HepG2 (cell line): ENCODE data around the gene SLC50A1.

Experiments
- HNRNPK ChIP-seq: fragments of 200-400 bp; formaldehyde crosslinking; IDR thresholded peaks from 2 replicates; pipeline ENCODE4 v1.6.1; 2018; ENCODE audit warnings: low read length, low read depth, moderate library complexity, mild to moderate bottlenecking; ENCODE audit not compliant: poor library complexity, severe bottlenecking
- JUND ChIP-seq: sonication (generic); formaldehyde crosslinking; IDR thresholded peaks from 2 replicates; pipeline ENCODE4 v1.8.0; 2022; ENCODE audit warnings: mild to moderate bottlenecking, missing genetic modification reagents
- PHF20 ChIP-seq: sonication (generic); formaldehyde crosslinking; IDR thresholded peaks from 2 replicates; pipeline ENCODE4 v1.5.0; 2020; ENCODE audit warnings: mild to moderate bottlenecking, missing genetic modification reagents
- POLR2A ChIP-seq, 2 experiments: IDR thresholded peaks; 2 replicates each; pipeline ENCODE4 v1.6.1; 2011; ENCODE audit warnings: low read depth in 2 of 2, low read length in 2 of 2, mild to moderate bottlenecking in 1 of 2, moderate library complexity in 1 of 2; ENCODE audit not compliant: insufficient read depth in 1 of 2
- ZNF207 ChIP-seq: fragments of 450-650 bp; IDR thresholded peaks from 2 replicates; pipeline ENCODE4 v1.6.1; 2016; ENCODE audit warnings: antibody characterized with exemption, borderline replicate concordance
- ZNF382 ChIP-seq: sonication (generic); formaldehyde crosslinking; IDR thresholded peaks from 2 replicates; pipeline ENCODE4 v1.5.0; 2020; ENCODE audit warnings: missing genetic modification reagents, mild to moderate bottlenecking, borderline replicate concordance
- TF ChIP-seq, protein P1 (sequence below): sonication (generic); formaldehyde crosslinking; IDR thresholded peaks from 2 replicates; pipeline ENCODE4 v1.5.0; 2020; ENCODE audit warnings: mild to moderate bottlenecking, missing genetic modification reagents, moderate library complexity

DNA sequence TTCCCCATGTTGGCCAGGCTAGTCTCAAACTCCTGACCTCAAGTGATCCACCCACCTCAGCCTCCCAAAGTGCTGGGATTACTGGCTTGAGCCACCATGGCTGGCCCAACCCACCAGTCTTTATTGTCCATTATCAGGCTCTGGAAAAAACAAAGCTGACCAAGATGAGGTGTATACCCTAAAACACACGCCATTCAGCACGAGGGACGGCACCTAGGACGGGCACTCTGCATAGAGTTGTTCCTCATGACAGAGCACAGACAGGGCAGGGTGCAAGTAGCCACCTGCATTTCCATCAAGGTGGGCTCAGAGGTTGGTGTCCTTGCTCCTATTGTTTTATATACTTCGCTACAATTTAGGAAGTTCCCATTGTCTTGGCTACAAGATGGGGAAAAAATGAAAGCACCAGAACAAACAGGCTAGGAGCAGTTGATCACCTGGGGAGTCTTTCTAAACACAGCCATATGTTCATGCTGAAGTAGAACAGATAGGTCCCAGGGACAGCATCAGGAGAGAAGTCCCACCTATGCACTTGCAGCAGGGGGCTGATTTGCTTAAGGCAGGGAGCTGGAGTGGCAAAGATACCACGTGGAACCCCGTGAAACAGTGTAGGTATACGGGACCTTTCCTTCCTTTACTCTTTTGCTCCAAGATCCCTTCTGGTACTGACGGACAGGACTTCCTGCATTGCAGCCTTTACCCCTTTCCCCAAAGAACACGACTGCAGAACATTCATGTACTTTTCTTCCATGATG is 33.0 kb downstream of the SLC50A1 start:
- no peak for TF ChIP-seq ZNF382 (CRISPR knock-in tag)
- TF ChIP-seq ZNF207: no peak
- TF ChIP-seq, protein P1, sequence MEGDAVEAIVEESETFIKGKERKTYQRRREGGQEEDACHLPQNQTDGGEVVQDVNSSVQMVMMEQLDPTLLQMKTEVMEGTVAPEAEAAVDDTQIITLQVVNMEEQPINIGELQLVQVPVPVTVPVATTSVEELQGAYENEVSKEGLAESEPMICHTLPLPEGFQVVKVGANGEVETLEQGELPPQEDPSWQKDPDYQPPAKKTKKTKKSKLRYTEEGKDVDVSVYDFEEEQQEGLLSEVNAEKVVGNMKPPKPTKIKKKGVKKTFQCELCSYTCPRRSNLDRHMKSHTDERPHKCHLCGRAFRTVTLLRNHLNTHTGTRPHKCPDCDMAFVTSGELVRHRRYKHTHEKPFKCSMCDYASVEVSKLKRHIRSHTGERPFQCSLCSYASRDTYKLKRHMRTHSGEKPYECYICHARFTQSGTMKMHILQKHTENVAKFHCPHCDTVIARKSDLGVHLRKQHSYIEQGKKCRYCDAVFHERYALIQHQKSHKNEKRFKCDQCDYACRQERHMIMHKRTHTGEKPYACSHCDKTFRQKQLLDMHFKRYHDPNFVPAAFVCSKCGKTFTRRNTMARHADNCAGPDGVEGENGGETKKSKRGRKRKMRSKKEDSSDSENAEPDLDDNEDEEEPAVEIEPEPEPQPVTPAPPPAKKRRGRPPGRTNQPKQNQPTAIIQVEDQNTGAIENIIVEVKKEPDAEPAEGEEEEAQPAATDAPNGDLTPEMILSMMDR (CRISPR knock-in tag): no peak
- no peak for TF ChIP-seq HNRNPK
- no peak for TF ChIP-seq PHF20
- no peak for TF ChIP-seq JUND (CRISPR knock-in tag)
- no peak; a peak in 1 of 4 replicates for TF ChIP-seq POLR2A (IDR thresholded peaks at IDR 0.05; ENCODE audit: insufficient read depth in 1 of 2, low read depth in 2 of 2, low read length in 2 of 2)
